ENCODE data around the gene PBX2.
"Not testable (repeated sequence)": the region's sequence is repeated elsewhere in the genome, so short reads cannot be mapped to it uniquely, and the experiment has no call there.

Gene PBX2

GRCh38 chr6:32202186-32202585 is 12.2 kb upstream of the PBX2 start:
- no peak for DNase-seq

GRCh38 chr6:32200711-32201475 is 10.9 kb upstream of the PBX2 start:
- DNase-seq: no peak

DNA sequence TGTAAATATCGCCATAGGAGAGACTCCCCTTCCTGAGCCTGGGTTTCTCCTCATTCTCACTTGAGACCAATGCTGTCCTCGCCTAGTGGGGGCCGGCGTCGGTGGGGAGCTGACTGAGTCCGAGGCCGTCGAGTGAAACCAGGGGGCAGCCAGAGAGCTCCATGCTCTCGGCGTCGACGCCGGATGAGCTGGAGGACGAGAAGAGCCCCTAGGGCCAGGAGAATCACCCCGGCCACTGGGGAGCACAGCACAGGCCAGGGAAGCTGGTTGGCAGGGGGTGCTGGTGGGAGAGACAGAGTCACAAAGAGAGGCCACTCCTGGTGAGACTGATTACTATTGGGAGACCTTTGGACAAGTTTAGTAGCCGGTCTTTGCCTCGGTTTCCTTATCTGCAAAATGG is 8.9 kb upstream of the PBX2 start:
- no peak for DNase-seq

DNA sequence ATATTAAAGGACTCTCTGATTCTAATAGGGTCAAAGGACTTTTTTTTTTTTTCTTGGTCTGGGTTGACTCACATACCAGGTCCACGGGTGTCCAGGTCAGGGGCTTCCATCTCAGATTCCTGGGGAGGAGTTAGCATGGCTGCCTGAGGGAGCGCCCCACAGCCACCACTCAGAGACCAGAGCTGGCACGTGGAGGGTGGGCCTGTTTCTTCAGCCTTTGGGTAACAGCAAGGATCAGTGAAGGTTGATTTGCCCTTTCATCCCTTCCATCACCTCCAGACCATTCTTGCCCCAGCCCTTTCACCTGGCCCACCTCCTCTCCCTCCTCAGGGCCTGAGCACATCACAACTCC is 8.3 kb upstream of the PBX2 start:
- no peak for DNase-seq

DNA sequence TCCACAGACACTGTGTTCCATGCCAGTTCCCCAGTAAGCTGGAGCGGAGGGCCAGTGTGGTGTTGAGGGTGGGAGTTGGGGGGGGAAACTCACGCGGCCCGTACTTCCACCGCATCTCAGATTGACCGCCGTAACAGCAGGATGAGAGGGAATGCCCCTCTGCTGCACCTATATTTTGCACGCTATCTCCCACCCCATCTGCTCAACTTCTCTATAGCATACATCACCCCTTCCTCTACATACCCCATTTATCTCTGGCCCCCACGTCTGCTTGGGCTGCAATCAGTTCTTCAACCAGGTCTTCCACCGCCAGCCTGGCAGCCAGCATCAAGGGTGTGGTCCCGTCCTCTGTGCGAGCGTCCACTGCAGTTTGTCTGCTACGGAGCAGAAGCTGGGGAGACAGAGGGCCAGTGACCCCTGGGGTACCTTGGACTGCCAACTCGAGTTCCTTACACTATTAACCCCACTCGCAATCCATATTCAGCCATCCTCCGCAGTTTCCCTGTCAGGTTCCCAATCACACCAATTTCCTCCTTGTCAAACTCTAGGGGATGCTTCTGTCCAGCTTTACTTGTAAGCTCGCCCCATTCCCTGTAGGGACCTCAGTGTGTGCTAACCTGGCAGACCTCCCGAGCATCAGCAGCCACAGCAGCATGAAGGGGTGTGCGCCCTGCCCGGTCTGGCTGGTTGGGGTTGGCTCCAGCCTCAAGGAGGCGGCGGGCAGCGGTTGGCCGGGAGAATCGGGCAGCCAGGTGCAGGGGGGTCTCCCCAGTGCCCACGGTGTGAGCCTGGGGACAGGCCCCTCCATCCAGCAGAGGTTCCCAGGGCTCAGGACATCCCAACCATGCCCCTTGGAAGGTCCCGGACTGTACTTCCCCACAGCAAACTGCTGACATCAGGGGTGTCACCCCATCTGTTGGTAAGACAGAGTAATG is 6.9 kb upstream of the PBX2 start:
- no peak for DNase-seq

GRCh38 chr6:32195902-32196681 is 6.1 kb upstream of the PBX2 start:
- peak; percentile 24 for DNase-seq

DNA sequence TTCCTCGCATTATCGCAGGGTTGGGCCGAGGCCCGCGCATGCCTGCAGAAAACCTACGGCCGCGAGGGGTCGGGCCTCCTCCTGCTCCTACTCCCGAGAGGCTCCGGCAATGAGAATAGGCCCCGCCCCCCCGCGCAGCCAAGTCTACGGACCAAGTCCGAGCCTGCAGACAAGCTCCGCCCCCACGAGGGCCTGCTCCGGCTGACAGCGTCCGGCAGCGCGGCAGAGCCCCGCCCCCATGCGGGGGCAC is 5.6 kb upstream of the PBX2 start:
- DNase-seq: peak; percentile 99

GRCh38 chr6:32194825-32195651 is 5.0 kb upstream of the PBX2 start:
- peak; percentile 22 for DNase-seq

DNA sequence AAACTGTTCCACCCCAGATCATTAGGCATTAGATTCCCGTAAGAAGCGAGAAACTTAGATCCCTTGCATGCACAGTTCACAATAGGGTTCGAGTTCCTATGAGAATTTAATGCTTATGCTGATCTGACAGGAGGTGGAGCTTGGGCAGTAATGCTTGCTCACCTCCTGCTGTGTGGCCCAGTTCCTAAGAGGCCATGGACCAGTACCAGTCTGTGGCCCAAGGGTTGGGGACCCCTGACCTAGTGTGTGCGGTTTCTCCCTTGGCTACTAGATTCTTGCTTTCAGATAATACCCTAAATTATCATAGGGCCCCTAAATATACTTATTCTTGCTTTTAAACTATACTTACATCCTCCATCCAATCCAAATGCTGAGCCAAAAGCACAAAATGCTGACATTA is 4.4 kb upstream of the PBX2 start:
- no peak for DNase-seq

DNA sequence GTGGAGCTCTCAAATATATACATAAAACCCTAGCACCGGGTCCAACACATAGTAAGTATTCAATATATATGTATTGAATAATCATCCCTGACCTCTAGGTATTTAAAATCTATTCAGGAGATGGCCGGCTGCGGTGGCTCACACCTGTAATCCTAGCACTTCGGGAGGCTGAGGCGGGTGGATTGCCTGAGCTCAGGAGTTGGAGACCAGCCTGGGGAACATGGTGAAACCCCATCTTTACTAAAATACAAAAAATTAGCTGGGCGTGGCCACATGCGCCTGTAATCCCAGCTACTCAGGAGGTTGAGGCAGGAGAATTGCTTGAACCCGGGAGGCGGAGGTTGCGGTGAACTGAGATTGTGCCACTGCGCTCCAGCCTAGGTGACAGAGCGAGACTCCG is 3.1 kb upstream of the PBX2 start:
- not testable (repeated sequence) for DNase-seq

GRCh38 chr6:32192608-32193039 is 2.6 kb upstream of the PBX2 start, which contains the start of gene GPSM3:
Gene GPSM3 (minus strand): TSS chr6:32192643. CDS start chr6:32192513, 130 bp downstream.
- peak; percentile 62 for DNase-seq

- no peak for DNase-seq
Measured at GRCh38 chr6:32191696-32192607, 1.9 kb upstream of the PBX2 start.

DNA sequence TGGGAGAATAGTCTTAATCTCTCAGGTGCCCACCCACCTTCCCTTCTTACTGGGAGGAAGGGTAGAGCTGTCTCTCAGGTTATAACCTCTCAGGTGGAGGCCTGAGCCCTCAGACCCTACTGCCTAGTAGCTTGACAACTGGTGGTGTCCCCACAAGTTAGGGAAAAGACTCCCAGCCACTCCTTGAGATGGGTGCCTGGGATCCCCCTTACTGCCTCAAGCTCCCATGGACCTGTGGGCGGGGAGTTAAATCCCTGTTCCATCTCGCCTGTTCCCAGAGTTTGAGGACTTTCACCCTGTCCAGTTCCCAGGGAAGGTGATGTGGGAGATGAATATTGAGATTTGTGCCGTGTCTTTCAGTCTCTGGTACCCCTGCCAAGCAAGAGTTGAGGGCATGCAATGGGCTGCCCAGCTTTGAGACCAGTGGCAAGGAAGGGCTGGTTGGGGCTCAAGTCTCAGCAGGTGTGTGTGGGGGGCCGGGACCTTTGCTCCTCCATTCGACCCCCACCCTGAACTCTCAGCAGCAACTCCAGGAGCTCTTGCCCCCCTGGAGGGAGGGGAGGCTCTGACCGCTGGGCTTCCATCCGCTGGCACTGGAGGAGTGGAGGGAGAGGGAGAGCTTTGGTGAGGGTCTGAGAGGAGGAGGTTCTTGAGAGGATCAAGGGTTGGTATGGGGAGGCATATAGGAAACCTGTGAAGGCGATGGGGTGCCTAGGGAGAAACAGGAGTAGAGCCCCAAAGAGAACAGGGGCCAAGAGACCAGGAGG is 1.1 kb upstream of the PBX2 start:
- no peak for DNase-seq

DNA sequence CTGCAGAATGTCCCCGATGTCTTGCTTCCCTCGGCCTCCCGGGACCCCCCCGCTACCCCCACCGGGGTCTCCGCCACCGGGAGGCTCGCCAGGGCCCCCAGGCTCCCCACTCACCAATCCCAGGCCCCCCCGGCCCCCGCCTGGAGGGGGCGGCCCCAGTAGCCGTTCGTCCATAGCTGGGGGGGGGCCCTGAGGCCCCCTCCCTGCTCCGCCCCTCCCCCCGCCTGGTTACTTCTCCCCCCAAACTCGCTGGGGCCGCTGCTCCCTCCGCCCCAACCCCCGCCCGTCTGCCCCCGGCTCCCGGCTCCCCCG is 304 bp downstream of the PBX2 start:
- DNase-seq: no peak

DNA sequence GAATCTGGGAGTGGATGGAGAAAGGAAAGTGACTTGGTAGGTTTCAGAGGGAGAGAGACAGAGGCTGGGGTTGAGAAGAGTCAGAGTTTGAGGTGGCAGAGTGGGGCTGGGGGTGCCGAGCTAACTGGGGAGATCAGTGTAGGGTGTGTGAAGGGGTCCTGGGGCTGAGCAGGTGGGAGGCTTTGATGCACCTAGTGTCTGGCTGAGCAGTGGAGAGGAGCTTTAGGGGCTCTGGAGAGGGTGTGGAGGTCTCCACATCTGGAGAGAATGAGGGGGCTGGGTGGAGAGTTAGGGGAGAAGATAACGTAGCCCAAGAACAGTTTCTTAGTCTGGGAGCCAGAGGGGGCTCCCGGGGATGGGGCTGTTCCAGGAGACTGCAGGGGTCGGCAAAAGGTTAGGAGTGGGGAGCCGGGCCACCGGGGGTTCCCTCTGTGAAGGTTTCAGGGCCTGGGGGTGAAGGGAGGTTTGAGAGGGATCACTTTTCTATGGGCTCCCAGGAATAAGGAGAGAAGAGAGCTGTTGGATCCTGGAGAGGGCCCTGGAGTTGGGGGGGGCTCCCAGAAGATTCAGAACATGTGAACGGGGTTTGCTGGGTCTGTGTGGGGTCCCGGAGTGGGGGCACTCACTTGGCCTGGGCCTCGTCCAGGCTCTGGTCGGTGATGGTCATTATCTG is 797 bp downstream of the PBX2 start:
- DNase-seq: no peak

- DNase-seq: no peak
Measured at GRCh38 chr6:32188381-32189068, 1.5 kb downstream of the PBX2 start.

DNA sequence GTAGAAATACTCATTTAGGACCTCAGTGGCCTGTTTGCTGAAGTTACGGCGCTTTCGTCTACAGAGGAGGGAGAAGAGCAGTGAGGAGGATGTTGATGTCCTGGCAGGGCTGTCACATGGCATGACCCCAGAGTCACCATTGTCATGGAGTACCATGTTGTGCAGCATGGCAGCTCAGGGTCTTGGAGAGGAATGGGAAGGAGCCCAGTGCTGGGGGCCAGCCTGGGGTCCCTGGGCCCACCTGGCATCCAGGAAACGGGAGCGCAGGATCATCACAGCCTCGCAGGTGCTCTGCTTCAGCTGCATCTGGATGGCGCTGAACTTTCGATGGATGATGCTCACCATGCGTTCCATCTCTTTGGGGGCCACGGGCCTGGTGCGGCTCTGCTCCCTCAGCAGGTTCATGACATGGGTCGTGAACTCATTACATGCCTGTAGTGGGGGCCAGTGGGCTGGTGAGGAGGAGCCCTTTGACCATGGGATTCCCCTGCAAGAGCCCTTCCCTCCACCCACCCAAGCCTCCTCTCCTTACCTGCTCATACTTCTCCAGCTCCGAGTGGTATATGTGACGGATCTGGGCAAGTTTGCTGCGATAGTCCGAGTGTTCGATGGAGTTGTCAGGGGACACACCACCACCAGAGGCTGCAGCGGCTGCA is 2.1 kb downstream of the PBX2 start:
- DNase-seq: not testable (repeated sequence)

- no peak for DNase-seq
Measured at GRCh38 chr6:32187009-32187709, 2.8 kb downstream of the PBX2 start.

Data from GF-D8 (cell line).